Natural killer cell (primary cell): ENCODE measurements around the gene KLK4. TPM values are rescaled to one million over a fixed set of nuclear protein-coding genes. Genes with fewer than 3 reads are reported as not detected.

Experiments used
- ATAC-seq, 3 donors: fragments of 150-1000 bp in 2 of 3; fragments of 200-7000 bp in 1 of 3; cut with Tn5 transposase; 1 replicate in 1 of 3; 2 replicates in 2 of 3; pipeline ENCODE4 v1.10.0; 2021; ENCODE audit warnings: mild to moderate bottlenecking in 2 of 3, moderate library complexity in 2 of 3
- DNase-seq, 2 donors: peaks; one replicate each; pipeline versions ENCODE4 v3.0.0 to v3.0.0-alpha.2; 2013 to 2021; ENCODE audit warnings: mixed read lengths in 1 of 2
- H3K27ac ChIP-seq: one replicate; pipeline ENCODE4 v1.5.1; 2013; ENCODE audit warnings: mild to moderate bottlenecking, low read length
- H3K27me3 ChIP-seq: one replicate; pipeline ENCODE4 v1.6.1; 2013; ENCODE audit warnings: low read length; ENCODE audit not compliant: control insufficient read depth, insufficient read depth
- H3K36me3 ChIP-seq: one replicate; pipeline ENCODE4 v1.6.1; 2013; ENCODE audit warnings: low read length; ENCODE audit not compliant: control insufficient read depth, insufficient read depth
- H3K4me1 ChIP-seq: one replicate; pipeline ENCODE4 v1.6.1; 2013; ENCODE audit warnings: low read length; ENCODE audit not compliant: control insufficient read depth, insufficient read depth
- H3K4me3 ChIP-seq: one replicate; pipeline ENCODE4 v1.5.1; 2013; ENCODE audit warnings: low read length
- H3K9me3 ChIP-seq: one replicate; pipeline ENCODE4 v1.6.1; 2013; ENCODE audit warnings: low read length; ENCODE audit not compliant: control insufficient read depth, insufficient read depth
- H3K27ac Mint-ChIP-seq, 2 donors: one replicate each; pipeline ENCODE4 v1.8.0; 2022; ENCODE audit warnings: mild to moderate bottlenecking in 2 of 2, mixed read lengths in 2 of 2, moderate library complexity in 1 of 2
- H3K27me3 Mint-ChIP-seq, 2 donors: one replicate each; pipeline ENCODE4 v1.8.0; 2022; ENCODE audit warnings: low read depth in 2 of 2, mixed read lengths in 2 of 2
- H3K36me3 Mint-ChIP-seq: one replicate; pipeline ENCODE4 v1.8.0; 2022; ENCODE audit warnings: mixed read lengths
- H3K4me1 Mint-ChIP-seq, 2 donors: one replicate each; pipeline ENCODE4 v1.8.0; 2022; ENCODE audit warnings: mixed read lengths in 2 of 2
- H3K4me3 Mint-ChIP-seq: one replicate; pipeline ENCODE4 v1.8.0; 2022; ENCODE audit warnings: mild to moderate bottlenecking, moderate library complexity, mixed read lengths
- H3K9me3 Mint-ChIP-seq, 2 donors: one replicate each; pipeline ENCODE4 v1.8.0; 2022; ENCODE audit warnings: mixed read lengths in 2 of 2
- WGBS: methylation state at CpG from one replicate; pipeline ENCODE4 v1.1.7; 2013; ENCODE audit warnings: missing lambda C conversion rate; ENCODE audit not compliant: insufficient coverage; 5-methylcytosine and 5-hydroxymethylcytosine counted together
- intact Hi-C: fragments of 100-400 bp; cut with micrococcal nuclease; formaldehyde crosslinking; loops from one replicate; pipeline ENCODE4 v1.14.2; 2022
- total RNA-seq, 4 donors: library from RNA; stranded (reverse); fragments of 120-200 nt in 1 of 4; gene quantifications; one replicate each; pipeline versions ENCODE4 v1.2.3 to v1.2.4, GENCODE V29; 2013 to 2022
- TF ChIP-seq, protein P1 (sequence below): fragments of 200-600 bp; IDR thresholded peaks from one replicate; pipeline ENCODE4 v1.8.0; 2022; ENCODE audit warnings: antibody characterized with exemption

KLK4 gene
- total RNA-seq, 3 donors from 2014 or later (not counting 1 experiment from before 2014, with no cell fraction given): not detected

DNA sequence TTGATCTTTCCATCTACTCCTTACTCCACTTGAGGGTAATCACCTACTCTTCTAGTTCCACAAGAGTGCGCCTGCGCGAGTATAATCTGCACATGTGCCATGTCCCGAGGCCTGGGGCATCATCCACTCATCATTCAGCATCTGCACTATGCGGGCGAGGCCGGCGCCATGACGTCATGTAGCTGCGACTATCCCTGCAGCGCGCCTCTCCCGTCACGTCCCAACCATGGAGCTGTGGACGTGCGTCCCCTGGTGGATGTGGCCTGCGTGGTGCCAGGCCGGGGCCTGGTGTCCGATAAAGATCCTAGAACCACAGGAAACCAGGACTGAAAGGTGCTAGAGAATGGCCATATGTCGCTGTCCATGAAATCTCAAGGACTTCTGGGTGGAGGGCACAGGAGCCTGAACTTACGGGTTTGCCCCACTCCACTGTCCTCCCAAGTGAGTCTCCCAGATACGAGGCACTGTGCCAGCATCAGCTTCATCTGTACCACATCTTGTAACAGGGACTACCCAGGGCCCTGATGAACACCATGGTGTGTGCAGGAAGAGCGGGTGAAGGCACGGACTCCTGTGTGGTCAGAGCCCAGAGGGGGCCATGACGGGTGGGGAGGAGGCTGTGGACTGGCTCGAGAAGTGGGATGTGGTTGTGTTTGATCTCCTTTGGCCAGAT is 40.6 kb downstream of the KLK4 start:
- Histone ChIP-seq H3K27ac (no peak overlapping the region), H3K9me3 (no peaks in the 10 kb centered on the region), H3K27me3 (no peaks in the 10 kb centered on the region), H3K4me1 (no peaks in the 10 kb centered on the region), H3K36me3 (no peaks in the 10 kb centered on the region), H3K4me3 (no peak overlapping the region)
- WGBS: 66% methylated on average over 25 of the region's 26 CpGs
- ATAC-seq (no peak), DNase-seq (no peak)
- no peaks in the 10 kb centered on the region for H3K36me3 Mint-ChIP-seq
- H3K4me3 Mint-ChIP-seq: no peak overlapping the region
- no peaks in the 10 kb centered on the region for H3K4me1 Mint-ChIP-seq
- peaks cover 17 to 54% of the 10 kb centered on the region in 2 donors for H3K27me3 Mint-ChIP-seq
- TF ChIP-seq, protein P1, sequence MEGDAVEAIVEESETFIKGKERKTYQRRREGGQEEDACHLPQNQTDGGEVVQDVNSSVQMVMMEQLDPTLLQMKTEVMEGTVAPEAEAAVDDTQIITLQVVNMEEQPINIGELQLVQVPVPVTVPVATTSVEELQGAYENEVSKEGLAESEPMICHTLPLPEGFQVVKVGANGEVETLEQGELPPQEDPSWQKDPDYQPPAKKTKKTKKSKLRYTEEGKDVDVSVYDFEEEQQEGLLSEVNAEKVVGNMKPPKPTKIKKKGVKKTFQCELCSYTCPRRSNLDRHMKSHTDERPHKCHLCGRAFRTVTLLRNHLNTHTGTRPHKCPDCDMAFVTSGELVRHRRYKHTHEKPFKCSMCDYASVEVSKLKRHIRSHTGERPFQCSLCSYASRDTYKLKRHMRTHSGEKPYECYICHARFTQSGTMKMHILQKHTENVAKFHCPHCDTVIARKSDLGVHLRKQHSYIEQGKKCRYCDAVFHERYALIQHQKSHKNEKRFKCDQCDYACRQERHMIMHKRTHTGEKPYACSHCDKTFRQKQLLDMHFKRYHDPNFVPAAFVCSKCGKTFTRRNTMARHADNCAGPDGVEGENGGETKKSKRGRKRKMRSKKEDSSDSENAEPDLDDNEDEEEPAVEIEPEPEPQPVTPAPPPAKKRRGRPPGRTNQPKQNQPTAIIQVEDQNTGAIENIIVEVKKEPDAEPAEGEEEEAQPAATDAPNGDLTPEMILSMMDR: no peak
- H3K27ac Mint-ChIP-seq: no peak overlapping the region
- intact Hi-C loops: no loop called here
- no peaks in the 10 kb centered on the region for H3K9me3 Mint-ChIP-seq

DNA sequence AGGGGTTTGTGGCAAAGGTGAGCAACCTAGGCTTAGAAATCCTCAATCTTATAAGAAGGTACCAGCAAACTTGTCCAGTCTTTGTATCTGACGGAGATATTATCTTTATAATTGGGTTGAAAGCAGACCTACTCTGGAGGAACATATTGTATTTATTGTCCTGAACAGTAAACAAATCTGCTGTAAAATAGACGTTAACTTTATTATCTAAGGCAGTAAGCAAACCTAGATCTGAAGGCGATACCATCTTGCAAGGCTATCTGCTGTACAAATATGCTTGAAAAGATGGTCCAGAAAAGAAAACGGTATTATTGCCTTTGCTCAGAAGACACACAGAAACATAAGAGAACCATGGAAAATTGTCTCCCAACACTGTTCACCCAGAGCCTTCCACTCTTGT is 41.7 kb downstream of the KLK4 start:
- H3K27me3 ChIP-seq: no peaks in the 10 kb centered on the region
- no peaks in the 10 kb centered on the region for H3K36me3 ChIP-seq
- DNase-seq (no peak), ATAC-seq (no peak)
- Mint-ChIP-seq H3K9me3 (no peaks in the 10 kb centered on the region), H3K27me3 (peaks cover 17 to 60% of the 10 kb centered on the region in 2 donors), H3K4me1 (no peaks in the 10 kb centered on the region), H3K27ac (no peak overlapping the region), H3K4me3 (no peak overlapping the region), H3K36me3 (no peaks in the 10 kb centered on the region)
- no peaks in the 10 kb centered on the region for H3K4me1 ChIP-seq
- H3K27ac ChIP-seq: no peak overlapping the region
- no peak overlapping the region for H3K4me3 ChIP-seq
- WGBS: 93% methylated on average over 3 of the region's 4 CpGs
- intact Hi-C loops: no loop called here
- no peaks in the 10 kb centered on the region for H3K9me3 ChIP-seq
- TF ChIP-seq, protein P1: no peak

DNA sequence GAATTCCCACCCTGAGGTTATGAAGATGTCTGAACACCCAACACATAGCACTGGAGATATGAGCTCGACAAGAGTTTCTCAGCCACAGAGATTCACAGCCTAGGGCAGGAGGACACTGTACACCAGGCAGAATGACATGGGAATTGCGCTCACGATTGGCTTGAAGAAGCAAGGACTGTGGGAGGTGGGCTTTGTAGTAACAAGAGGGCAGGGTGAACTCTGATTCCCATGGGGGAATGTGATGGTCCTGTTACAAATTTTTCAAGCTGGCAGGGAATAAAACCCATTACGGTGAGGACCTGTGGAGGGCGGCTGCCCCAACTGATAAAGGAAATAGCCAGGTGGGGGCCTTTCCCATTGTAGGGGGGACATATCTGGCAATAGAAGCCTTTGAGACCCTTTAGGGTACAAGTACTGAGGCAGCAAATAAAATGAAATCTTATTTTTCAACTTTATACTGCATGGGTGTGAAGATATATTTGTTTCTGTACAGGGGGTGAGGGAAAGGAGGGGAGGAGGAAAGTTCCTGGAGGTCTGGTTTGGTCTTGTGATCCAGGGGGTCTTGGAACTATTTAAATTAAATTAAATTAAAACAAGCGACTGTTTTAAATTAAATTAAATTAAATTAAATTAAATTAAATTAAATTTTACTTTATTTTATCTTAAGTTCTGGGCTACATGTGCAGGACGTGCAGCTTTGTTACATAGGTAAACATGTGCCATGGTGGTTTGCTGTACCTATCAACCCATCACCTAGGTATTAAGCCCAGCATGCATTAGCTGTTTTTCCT is 49.5 kb downstream of the KLK4 start:
- ATAC-seq (no peak), DNase-seq (no peak)
- Histone ChIP-seq H3K27me3 (no peaks in the 10 kb centered on the region), H3K4me1 (no peaks in the 10 kb centered on the region), H3K4me3 (no peak overlapping the region), H3K36me3 (no peaks in the 10 kb centered on the region), H3K9me3 (no peaks in the 10 kb centered on the region), H3K27ac (no peak overlapping the region)
- intact Hi-C loops: no loop called here
- Mint-ChIP-seq H3K27me3 (peaks cover 28 to 46% of the 10 kb centered on the region in 2 donors), H3K9me3 (no peaks in the 10 kb centered on the region), H3K27ac (no peak overlapping the region), H3K4me3 (no peak overlapping the region), H3K4me1 (no peaks in the 10 kb centered on the region), H3K36me3 (no peaks in the 10 kb centered on the region)
- WGBS: 86% methylated on average over 6 of the region's 7 CpGs
- TF ChIP-seq, protein P1: no peak
